AG09309 (cell line): Measurements from ENCODE around the gene PRKD1.

Experiments
- DNase-seq: peaks from one replicate; pipeline ENCODE4 v3.0.0-alpha.2; 2010; ENCODE audit warnings: low read depth
- H3K4me3 ChIP-seq: 2 replicates; pipeline ENCODE4 v1.5.1; 2011; ENCODE audit warnings: mild to moderate bottlenecking, low read depth, low read length, moderate library complexity; ENCODE audit not compliant: control insufficient read depth
- CTCF ChIP-seq: IDR thresholded peaks from 2 replicates; pipeline ENCODE4 v1.5.1; 2011; ENCODE audit warnings: mild to moderate bottlenecking, low read depth, low read length, inconsistent platforms; ENCODE audit not compliant: insufficient read depth, control insufficient read depth; ENCODE audit errors: missing control alignments

PRKD1 gene

GRCh38 chr14:29749327-29749726 is 178.3 kb downstream of the PRKD1 start:
- no peak for DNase-seq
- TF ChIP-seq CTCF, result peak; percentile 11
- H3K4me3 ChIP-seq, result no peak overlapping the region

GRCh38 chr14:29745863-29746262 is 181.8 kb downstream of the PRKD1 start:
- TF ChIP-seq CTCF, result no peak
- no peak overlapping the region for H3K4me3 ChIP-seq
- DNase-seq, result no peak

DNA sequence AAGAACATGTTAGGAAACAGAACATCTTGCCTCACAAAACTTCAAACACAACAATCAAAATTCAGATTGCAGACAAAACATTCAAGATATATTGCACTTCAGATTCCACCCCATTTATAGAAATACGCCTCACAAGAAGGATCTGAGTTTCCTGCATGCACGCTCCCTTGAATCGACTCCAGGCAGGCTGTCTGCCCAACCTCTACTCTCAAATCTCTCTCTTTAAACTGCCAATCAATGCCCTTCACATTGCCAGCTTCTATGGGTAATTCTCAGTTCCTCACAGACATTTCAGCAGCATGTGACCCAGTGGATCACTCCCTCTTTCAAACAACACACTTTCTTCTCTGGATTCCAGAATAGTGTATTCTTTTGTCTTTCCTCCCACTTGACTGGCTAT is 184.1 kb downstream of the PRKD1 start:
- no peak for TF ChIP-seq CTCF
- no peak for DNase-seq
- no peak overlapping the region for H3K4me3 ChIP-seq

- DNase-seq, result no peak
- H3K4me3 ChIP-seq, result no peak overlapping the region
- TF ChIP-seq CTCF, result no peak
These were observed 185.7 kb downstream of the PRKD1 start for GRCh38 chr14:29741909-29742401.

DNA sequence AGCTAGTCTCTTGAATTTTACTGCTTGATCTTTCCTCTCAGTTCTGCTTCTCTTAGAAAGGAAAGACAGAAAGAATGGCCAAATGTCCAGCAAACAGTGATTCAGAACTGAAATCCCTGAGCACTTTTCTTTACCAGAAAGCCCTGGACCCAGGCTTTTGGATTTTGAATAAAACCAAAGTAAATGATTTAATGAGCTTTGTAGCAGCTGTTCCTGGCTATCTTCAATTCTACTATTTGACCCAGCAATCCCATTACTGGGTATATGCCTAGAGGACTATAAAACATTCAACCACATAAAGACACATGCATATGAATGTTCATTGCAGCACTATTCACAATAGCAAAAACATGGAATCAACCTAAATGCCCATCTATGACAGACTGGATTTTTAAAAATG is 187.2 kb downstream of the PRKD1 start:
- no peak overlapping the region for H3K4me3 ChIP-seq
- no peak for TF ChIP-seq CTCF
- no peak for DNase-seq

DNA sequence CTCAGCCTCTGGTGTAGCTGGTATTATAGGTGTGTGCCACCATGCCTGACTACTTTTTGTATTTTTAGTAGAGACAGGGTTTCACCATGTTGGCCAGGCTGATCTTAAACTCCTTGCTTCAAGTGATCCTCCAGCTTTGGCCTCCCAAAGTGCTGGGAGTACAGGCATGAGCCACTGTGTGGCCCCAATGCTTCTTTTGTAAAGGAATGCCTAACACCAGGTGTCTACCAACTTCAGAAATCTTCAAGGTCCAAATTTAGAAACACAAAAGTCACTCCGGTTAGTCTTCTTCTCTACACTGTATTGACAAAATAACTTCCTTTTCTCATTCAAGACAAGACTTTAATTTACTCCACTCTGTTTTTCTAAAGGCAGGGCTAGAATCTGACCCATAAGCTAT is 188.7 kb downstream of the PRKD1 start:
- no peak for DNase-seq
- no peak overlapping the region for H3K4me3 ChIP-seq
- no peak for TF ChIP-seq CTCF

DNA sequence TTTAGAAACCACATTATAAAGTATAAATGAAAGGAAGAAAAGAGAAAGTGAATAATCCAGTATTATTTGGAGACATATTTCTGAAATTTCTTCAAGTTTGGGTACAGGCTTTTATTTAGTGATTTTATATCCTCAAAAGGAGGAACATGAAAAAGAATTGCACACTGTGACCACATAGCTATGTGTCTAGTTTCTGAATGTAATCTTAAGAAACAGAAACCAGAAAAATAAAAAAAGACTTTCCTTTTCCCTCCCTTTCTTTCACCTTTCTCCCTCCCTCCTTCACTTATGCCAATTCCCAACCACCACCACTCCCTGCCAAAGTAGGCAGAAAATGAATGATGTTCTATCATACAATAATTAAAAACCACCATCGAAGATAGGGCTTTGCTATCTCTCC is 189.6 kb downstream of the PRKD1 start:
- TF ChIP-seq CTCF, result no peak
- no peak overlapping the region for H3K4me3 ChIP-seq
- no peak for DNase-seq
